OCI-M1 (cell line): ENCODE data around the gene HSF4.

ENCODE experiments used
- DNase-seq: peaks from one replicate; lab custom pipeline; 2025; lab: John Stamatoyannopoulos, UW

Gene HSF4

DNA sequence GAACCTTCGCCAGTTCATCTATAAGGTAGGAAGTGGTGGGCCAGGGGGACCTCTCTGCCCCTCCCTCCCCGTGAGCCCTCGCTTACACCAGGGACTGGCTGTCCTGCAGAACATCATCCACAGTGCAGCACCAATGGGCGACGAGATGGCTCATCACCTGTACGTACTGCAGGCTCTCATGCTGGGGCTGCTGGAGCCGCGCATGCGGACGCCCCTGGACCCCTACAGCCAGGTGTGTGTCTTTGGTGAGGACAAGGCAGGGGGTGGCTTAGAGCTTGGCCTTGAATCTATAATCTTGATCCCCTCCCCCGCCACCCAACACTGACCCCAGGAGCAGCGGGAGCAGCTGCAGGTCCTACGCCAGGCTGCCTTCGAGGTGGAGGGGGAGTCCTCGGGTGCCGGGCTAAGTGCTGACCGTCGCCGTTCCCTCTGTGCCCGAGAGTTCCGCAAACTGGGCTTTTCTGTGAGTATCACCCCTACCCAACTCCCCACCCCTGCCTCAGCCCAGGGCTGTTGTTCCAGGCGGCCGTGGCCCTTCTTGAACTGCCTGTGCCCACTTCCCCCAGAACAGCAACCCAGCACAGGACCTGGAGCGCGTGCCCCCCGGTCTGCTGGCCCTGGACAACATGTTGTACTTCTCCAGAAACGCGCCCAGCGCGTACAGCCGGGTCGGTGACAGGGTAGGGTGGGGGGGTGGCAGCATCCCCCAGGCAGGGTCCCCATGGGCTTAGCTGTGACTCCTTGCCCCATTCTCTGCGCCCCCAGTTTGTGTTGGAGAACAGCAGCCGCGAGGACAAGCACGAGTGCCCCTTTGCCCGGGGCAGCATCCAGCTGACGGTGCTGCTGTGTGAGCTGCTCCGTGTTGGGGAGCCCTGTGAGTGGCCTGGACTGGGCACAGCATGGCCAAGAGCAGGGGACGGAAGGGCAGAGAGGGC is 37.1 kb downstream of the HSF4 start:
- DNase-seq = no peak

GRCh38 chr16:67202426-67202825 is 37.9 kb downstream of the HSF4 start:
- DNase-seq = no peak

- no peak for DNase-seq
These were observed 38.5 kb downstream of the HSF4 start for GRCh38 chr16:67202956-67203493.

DNA sequence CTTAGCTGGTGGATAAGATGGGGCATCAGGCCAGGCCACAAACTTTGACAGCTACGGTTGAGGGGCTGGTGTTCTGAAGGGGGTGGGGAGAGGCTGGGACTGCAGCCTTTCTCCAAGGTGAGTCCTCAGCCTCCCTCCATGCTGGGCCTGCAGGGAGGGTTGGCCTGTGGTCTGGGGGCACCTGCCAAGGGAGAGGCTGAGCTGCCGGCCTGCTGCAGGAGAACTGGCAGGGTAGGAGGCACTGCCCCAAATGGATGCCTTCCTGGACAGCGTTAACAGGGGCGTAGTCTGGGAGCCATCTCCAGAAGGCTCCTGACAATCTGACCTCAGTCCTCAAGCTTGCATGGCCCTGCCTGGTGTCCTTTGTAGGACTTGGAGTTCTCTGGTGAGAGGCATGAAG is 39.5 kb downstream of the HSF4 start:
- no peak for DNase-seq

DNA sequence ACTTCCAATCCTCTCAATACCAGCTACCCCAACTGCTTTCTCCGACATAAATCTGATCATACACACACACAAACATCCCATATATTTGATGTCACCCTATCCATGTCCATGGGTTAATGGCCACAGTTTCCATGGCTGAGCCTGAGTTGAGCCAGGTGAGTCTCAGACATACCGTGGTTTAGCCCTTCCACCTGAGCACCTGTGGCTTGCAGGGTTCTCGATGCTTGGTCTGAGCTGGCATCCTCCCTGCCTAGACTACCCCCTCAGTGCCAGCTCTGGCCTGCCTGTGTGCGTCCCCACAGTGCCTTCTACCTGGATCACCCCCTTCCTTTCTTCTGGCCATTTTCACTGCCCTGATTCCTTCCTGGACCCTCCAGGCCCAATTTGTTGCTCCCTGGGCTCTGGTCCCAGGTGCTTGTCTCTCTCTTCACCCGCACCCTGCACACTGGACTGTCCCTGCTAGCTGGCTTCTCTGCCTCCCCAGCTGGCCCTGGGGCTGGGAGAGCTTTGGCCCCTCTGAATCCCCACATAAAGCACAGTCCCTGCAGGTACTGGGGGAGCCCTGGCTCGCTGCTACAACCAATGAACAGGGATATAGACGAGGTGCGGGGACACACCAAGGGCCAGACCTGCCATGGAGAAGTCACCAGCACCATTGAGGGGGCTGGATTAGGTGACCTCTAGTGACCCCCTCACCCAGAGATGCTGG is 41.7 kb downstream of the HSF4 start:
- DNase-seq = no peak

- DNase-seq = no peak
These were observed 42.3 kb downstream of the HSF4 start for GRCh38 chr16:67206838-67207248.

- DNase-seq = no peak
These were observed 42.9 kb downstream of the HSF4 start for GRCh38 chr16:67207249-67208091.

DNA sequence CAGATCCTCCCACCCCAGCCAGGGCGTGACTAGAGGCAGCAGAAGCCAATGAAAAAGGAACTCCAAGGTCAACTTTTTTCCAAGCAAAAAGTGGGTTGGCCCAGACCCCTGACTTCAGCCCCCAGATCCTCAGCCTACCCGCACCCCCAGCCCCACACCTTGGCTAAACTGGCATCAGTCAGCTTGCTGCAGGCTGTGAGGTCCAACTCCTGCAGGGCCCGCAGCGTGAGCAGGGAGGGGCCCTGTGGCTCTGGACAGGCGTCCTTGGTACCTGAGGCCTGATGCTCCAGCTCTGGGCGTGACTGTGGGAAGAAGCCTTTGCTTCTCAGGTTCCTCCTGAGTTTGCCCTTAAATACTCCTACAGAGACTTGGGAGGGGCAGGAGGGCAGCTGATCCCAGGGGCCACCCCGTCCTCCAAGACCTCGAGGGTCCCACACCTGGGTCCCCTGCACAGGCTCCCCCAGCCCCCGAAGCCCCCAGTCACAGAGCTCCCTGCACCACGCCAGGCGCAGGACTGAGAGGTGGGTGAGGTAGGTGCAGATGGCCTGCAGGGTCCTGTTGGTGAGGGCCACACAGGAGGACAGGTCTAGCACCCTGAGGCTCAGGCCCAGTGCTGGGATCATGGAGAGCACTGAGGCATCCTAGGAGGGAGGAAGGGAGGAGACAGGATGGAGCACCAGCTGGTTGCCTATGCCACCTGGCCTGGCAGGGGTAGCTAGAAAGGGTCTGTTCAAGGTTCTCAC is 43.8 kb downstream of the HSF4 start:
- no peak for DNase-seq

GRCh38 chr16:67209565-67209964 is 45.0 kb downstream of the HSF4 start:
- DNase-seq = no peak

- no peak for DNase-seq
These were observed 45.8 kb downstream of the HSF4 start for GRCh38 chr16:67210069-67210937.

- DNase-seq = no peak
These were observed 47.1 kb downstream of the HSF4 start for GRCh38 chr16:67211674-67212073.

GRCh38 chr16:67212766-67213165 is 48.2 kb downstream of the HSF4 start:
- DNase-seq = no peak

DNA sequence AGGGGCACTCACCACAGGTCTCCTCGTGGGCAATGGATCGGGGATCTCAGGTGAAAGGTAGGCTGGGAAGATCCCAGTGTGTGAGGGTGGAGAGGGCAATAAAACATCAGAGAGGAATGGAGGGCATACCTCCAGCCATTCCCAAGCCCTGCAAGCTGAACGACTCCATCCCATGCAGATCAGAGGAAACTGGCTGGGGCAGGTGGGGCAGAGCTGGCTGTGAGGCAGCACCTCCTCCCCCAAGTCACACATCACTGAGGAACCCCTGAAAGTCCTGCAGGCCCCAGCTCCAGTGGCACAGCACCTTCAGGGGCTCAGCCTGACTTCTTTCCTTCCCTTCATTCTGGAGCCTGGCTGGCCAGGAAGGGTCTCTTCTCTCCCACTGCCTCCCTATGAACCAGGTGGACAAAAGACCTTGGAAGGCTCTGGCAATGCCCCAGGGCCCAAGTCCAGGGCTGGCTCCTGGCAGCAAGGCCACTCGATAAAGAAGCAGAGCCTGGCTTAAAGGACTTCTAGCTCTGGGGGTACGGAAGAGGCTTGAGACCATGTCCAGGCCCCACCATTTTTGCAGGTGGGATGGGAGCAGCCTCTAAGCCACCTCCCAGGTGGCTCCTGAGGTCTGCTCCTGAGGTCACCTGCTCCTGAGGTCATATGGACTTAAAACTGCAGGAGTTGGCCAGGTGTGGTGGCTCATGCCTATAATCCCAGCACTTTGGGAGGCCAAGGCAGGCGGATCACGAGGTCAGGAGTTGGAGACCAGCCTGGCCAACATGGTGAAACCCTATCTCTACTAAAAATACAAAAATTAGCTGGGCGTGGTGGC is 48.9 kb downstream of the HSF4 start:
- DNase-seq = no peak

GRCh38 chr16:67215706-67216105 is 51.2 kb downstream of the HSF4 start:
- DNase-seq = no peak

DNA sequence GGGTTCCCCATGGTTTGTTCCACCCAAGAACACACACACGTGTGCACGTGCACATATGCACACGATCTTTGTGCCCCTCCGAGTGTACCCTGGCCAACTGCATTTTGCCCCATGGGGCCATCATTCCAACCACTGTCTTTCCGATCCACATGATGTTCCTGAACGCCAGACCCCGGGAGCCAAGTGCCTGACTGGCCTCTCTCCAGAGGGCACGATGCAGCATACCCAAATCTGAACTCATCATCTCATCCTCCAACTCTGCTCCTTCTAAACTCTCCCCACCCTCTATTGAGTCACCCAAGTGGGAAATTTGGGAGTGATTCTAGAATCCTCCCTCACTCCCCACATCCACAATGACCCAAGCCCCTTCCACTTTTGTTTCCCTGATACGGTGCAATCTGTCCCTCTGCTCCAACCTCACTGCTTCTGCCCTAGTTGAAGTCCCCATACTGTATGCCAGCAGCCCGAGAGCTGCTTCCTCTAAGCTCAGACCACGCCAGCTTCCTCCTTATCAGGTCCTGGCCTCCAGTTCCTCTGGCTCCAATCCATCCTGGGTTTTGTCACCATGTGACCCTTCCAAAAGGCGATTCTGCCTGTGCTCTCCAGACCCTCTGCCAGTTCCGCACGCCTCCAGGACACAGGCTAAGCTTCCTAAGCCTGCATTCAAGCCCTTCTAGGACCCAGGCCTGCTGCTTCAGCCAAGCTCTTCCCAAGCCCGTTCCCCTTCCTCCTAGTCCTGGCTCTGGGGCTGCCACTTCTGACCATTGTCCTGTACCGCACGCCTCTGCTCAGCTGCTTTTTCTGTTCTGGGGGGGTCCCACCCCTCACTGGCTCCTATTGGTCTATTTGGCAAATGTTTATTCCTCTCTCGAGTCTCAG is 52.3 kb downstream of the HSF4 start:
- DNase-seq = peak; percentile 90
